Measurements from ENCODE around the gene MORN1.
"Not testable (repeated sequence)": the region's sequence is repeated elsewhere in the genome, so short reads cannot be mapped to it uniquely, and the experiment has no call there.

Gene MORN1

GRCh38 chr1:2327841-2328240 lies 63.5 kb downstream of the MORN1 start:
- no peak for TF ChIP-seq CSRNP3 (CRISPR knock-in tag; IDR thresholded peaks at IDR 0.05)
- TF ChIP-seq ZC3H10 (CRISPR knock-in tag; IDR thresholded peaks at IDR 0.05), result no peak
- TF ChIP-seq ZFP3 (CRISPR knock-in tag; IDR thresholded peaks at IDR 0.05), result no peak
- no peak for TF ChIP-seq ISL1 (CRISPR knock-in tag; IDR thresholded peaks at IDR 0.05)
- TF ChIP-seq CSDC2 (CRISPR knock-in tag; IDR thresholded peaks at IDR 0.05), result no peak
- no peak for TF ChIP-seq ZNF70 (CRISPR knock-in tag; IDR thresholded peaks at IDR 0.05)
- no peak for TF ChIP-seq GLIS3 (CRISPR knock-in tag; IDR thresholded peaks at IDR 0.05)
- no peak for TF ChIP-seq BACH2 (CRISPR knock-in tag; IDR thresholded peaks at IDR 0.05; ENCODE audit: borderline replicate concordance)
- TF ChIP-seq PATZ1 (CRISPR knock-in tag; IDR thresholded peaks at IDR 0.05; ENCODE audit: borderline replicate concordance), result no peak
- TF ChIP-seq PPARA (CRISPR knock-in tag; IDR thresholded peaks at IDR 0.05; ENCODE audit: borderline replicate concordance), result no peak
- TF ChIP-seq TSHZ2 (CRISPR knock-in tag; IDR thresholded peaks at IDR 0.05), result no peak
- TF ChIP-seq SNAI2 (CRISPR knock-in tag; IDR thresholded peaks at IDR 0.05), result no peak
- no peak for TF ChIP-seq OSR1 (CRISPR knock-in tag; IDR thresholded peaks at IDR 0.05)
- no peak for ATAC-seq

GRCh38 chr1:2327162-2327561 lies 64.2 kb downstream of the MORN1 start:
- not testable (repeated sequence) for ATAC-seq

- TF ChIP-seq PPARA (CRISPR knock-in tag; IDR thresholded peaks at IDR 0.05; ENCODE audit: borderline replicate concordance), result no peak
- TF ChIP-seq ZNF70 (CRISPR knock-in tag; IDR thresholded peaks at IDR 0.05), result no peak
- no peak for TF ChIP-seq ESRRG (CRISPR knock-in tag; IDR thresholded peaks at IDR 0.05)
- TF ChIP-seq CREB5 (CRISPR knock-in tag; IDR thresholded peaks at IDR 0.05; ENCODE audit: low read depth), result no peak
- TF ChIP-seq CSRNP3 (CRISPR knock-in tag; IDR thresholded peaks at IDR 0.05), result no peak
- ATAC-seq, result peak; percentile 32; the same call in 2 of the 3 replicates
These were observed 64.8 kb downstream of the MORN1 start for GRCh38 chr1:2326524-2326923.

GRCh38 chr1:2324553-2325366 lies 66.6 kb downstream of the MORN1 start:
- no peak for ATAC-seq
- no peak for TF ChIP-seq TOX (CRISPR knock-in tag; IDR thresholded peaks at IDR 0.05; ENCODE audit: borderline replicate concordance)
- no peak for TF ChIP-seq PATZ1 (CRISPR knock-in tag; IDR thresholded peaks at IDR 0.05; ENCODE audit: borderline replicate concordance)
- no peak for TF ChIP-seq PPARA (CRISPR knock-in tag; IDR thresholded peaks at IDR 0.05; ENCODE audit: borderline replicate concordance)
- no peak for TF ChIP-seq ARNTL (CRISPR knock-in tag; IDR thresholded peaks at IDR 0.05; ENCODE audit: borderline replicate concordance, low read depth)
- TF ChIP-seq ZNF565 (CRISPR knock-in tag; conservative IDR thresholded peaks at IDR 0.05; ENCODE audit: low read depth), result no peak
- no peak for TF ChIP-seq CSDC2 (CRISPR knock-in tag; IDR thresholded peaks at IDR 0.05)
- no peak for TF ChIP-seq ISL1 (CRISPR knock-in tag; IDR thresholded peaks at IDR 0.05)
- no peak for TF ChIP-seq POU6F1 (CRISPR knock-in tag; IDR thresholded peaks at IDR 0.05; ENCODE audit: borderline replicate concordance, low read depth)
- no peak for TF ChIP-seq ZNF8 (CRISPR knock-in tag; IDR thresholded peaks at IDR 0.05)
